Stimulated activated CD4-positive, alpha-beta T cell treated with anti-CD3 and anti-CD28 coated beads, TNF-alpha, amount 100 ng/mL, for 24 hours (primary cell): Measurements from ENCODE around the gene WDR19.

Experiments used
- DNase-seq, 3 experiments: peaks; one replicate each; pipeline ENCODE4 v3.0.0-alpha.2; 2020; ENCODE audit warnings: low read depth in 3 of 3

Gene WDR19

GRCh38 chr4:39302901-39303300 is 120.6 kb downstream of the WDR19 start:
- DNase-seq, result no peak

GRCh38 chr4:39303871-39304270 is 121.5 kb downstream of the WDR19 start:
- no peak for DNase-seq

DNA sequence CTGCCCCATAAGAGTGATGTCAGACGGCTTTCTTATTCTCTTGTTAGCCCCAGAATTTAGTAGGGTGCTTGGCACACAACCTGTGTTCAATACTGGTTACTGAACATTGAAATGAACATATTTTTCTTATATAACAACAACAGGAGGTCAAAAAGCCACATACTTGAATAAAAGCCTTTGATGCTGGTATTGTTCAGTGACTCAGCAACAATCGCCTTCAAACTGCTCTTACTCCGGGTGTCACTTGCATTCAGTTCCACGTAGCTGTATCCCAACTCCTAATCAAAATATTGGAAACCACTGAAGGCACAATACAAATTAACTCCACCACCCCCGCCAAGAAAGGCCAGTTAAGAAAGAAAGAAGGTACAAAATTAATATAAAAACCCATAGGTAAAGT is 122.3 kb downstream of the WDR19 start:
- DNase-seq, result no peak

DNA sequence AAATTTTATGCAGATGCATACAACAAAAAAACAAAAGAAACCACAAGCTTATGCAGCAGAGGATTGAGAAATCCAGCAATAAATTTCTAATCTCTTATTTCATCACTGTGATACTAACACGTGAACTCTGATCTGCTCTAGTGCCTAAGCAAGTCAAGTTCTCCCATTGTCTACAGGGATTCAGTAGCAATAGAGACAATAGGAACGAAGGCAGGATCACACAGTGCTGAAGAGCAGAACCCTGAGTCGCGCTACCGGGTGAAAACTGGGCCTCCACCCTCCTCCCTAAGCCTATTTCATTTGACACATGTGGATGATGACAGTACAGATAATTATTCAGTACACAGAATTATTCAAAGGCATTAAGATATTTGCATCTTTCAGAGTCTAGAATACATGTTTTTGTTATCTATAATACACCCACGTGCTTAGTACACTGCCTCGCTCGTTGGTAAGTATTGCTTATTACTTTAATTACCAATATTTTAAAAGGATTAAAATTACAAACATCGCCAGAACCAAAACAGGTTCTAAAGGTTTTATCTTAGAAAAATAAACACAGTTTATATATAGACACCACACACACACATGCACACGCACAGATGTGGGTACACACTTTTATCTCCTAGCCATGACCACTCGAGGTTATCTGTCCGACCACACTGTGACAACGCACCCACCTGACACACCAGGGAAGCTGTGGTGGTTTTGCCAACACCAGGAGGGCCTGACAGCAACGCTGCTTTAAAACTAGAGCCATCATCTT is 123.8 kb downstream of the WDR19 start:
- DNase-seq, result no peak

- DNase-seq, result no peak
These were observed 126.3 kb downstream of the WDR19 start for GRCh38 chr4:39308611-39309010.

GRCh38 chr4:39312816-39313215 is 130.5 kb downstream of the WDR19 start:
- no peak for DNase-seq

DNA sequence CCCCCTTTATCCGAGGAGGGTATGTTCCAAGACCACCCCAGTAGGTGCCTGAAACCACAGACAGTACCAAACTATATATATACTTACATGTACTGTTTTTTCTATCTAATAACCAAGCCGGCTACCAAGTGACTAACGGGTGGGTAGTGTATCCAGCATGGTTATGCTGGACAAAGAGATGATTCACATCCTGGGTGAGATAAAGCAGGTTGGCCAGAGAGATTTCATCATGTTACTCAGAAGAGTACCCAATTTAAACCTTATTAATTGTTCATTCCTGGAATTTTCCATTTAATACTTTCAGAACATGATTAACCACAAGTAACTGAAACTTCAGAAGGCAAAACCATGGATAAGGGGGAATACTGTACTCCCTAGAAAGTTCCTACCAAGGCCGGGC is 137.3 kb downstream of the WDR19 start:
- no peak for DNase-seq

DNA sequence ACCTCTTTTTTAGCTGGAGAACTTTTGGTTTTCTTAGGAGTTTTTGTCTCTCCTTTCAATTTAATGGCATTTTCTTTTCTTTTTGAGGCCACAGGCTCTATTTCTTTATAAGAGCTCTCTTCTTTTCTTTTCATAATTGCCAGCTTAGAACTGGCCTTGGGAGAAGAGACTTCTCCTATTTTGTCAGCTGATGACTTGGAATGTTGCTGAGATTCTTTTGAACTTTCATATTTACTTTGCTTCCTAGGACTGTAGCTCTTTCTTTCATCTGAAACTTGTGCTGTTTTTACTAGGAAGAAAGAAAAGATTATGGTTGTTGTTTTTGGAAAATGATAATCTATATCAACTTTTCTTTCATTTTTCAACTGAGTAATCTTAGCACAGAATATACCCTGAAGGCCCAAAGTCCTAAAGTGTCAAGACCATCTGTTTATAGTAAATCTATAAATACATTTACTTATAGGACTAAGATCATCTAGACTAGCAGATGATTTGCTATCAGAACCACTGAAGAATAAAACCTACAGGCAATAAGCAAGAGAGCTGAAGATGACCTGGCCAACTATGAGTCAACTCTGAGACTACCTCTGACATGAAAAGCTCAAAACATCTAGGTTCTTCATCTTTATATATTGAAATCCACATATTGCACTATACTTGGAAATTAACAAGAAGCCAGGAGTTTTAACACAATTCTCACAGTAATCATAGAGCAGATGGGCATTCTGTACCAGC is 138.2 kb downstream of the WDR19 start:
- DNase-seq, result no peak

DNA sequence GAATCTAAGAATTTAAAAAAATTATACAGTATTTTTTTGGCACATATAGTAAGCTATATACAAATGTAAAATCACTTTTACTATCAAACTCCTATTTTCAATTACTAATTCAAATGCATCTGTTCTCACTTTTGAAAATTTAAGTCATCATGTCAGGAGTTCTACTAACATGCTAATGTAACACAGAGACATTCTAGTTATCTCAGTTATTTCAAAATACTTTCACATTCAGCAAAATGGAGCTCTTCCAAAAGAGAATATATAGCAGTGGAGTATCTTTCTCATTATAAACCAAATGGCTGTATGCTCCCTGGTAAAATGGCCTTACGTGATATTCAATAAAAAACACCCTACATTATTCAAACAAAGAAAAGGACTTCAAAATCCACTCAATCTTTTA is 141.5 kb downstream of the WDR19 start:
- DNase-seq, result no peak

- DNase-seq, result no peak
These were observed 142.1 kb downstream of the WDR19 start for GRCh38 chr4:39324446-39324845.

DNA sequence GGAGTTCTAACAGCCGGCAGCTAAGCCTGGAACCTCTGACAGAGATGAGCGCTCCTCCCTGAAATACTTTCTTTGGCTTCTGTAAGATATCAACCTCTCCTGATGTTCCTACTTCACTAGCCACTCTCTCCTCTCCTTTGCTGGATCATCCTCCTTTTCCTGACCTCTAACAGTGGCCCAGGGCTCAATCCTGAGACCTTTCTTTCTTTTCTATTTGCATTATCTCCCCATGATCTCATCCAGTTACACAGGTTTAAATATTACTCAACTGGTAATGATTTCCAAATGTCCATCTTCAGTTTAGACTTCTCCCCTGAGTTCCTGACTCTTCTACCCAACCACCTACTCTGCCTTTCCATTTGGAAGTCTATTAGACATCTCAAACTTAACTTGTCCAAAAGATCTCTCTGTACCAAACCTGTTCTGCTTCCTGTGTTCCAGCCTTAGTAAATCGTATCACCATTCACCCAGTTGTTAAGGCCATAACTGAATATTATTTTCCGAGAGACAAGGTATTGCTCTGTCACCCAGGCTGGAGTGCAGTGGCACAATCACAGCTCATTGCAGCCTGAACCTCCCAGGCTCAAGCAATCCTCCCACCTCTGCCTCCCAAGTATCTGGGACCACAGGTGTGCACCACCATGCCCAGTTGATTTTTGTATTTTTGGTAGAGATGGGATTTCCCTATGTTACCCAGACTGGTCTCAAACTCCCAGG is 142.7 kb downstream of the WDR19 start:
- DNase-seq, result no peak

- no peak for DNase-seq
These were observed 144.2 kb downstream of the WDR19 start for GRCh38 chr4:39326468-39326977.

- no peak for DNase-seq
These were observed 148.0 kb downstream of the WDR19 start for GRCh38 chr4:39330353-39330752.

DNA sequence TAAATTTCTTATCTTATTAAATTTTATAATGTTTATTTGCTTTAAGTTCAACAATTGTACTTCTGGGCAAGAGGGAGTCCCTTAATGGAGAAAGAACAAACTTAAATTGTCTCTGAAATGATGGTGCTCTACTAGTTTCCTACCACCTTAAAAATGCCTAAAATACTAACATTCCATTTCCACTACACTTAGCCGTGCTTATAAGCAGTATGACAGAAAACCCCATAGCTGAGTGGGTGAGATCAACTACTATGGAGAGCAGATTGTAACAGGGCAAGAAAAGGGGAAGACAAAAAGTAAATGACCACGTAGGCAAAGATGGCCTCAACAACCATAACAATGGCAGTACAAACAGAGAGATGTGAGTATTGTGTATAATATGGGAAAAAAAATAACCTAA is 148.9 kb downstream of the WDR19 start:
- DNase-seq, result no peak
